Measurements from ENCODE around the gene CDC42EP5.

The CDC42EP5 gene

GRCh38 chr19:54424660-54425381, 48.3 kb downstream of the CDC42EP5 start:
- no peak for DNase-seq

- no peak for DNase-seq
These were observed 48.9 kb downstream of the CDC42EP5 start for GRCh38 chr19:54424201-54424600.

DNA sequence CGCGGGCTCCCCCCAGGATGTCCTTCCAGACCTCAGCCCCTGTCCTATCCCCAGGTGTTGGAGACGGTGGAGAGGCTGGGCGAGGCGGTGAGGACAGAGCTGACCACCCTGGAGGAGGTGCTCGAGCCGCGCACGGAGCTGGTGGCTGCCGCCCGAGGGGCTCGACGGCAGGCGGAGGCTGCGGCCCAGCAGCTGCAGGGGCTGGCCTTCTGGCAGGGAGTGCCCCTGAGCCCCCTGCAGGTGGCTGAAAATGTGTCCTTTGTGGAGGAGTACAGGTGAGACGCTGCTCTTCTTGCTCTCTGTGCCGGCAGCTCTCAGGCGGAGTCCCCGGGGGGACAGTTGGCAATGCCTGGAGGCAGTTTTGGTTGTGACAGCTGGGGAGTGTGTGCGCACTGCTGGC, 51.0 kb downstream of the CDC42EP5 start:
- DNase-seq, result no peak

GRCh38 chr19:54421521-54421920, 51.6 kb downstream of the CDC42EP5 start:
- no peak for DNase-seq

GRCh38 chr19:54421169-54421516, 52.0 kb downstream of the CDC42EP5 start:
- no peak for DNase-seq

DNA sequence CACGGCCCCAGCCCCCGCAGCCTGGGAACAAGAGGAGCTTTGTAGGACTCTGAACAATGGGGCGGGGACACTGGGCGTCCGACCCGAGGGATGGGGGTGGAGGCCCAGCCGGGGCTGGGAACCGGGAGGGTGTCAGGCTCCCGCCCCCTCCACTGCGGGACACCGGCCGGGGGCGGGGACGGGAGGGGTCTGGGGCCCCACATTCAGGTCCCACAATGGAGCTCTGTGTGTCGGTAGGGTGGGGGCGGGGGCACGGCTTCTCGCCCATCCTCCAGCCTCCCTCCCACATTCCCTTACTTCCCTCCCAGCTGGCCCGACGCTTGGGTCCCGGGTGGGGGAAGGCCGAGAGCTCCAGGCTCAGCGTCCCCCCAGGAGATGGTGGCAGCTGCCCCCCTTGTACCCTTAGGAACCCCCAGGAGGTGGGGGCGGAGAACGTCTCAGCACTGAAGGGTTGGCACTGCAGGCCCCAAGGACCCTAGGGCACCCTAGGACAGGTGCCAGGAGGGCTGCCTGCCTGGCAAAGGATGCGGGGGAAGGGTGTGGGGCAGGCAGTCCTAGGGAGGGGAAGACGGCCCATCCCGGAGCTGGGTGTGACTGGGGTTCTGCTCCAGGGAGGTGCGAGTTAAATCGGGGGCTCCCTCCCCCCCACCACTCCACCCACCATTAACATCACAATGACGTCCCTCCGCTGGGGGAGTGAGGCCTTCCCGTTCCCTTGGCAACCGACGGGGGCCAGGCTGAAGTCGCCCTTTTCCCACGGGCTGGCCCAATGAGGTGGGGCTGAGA, 52.5 kb downstream of the CDC42EP5 start:
- no peak for DNase-seq

DNA sequence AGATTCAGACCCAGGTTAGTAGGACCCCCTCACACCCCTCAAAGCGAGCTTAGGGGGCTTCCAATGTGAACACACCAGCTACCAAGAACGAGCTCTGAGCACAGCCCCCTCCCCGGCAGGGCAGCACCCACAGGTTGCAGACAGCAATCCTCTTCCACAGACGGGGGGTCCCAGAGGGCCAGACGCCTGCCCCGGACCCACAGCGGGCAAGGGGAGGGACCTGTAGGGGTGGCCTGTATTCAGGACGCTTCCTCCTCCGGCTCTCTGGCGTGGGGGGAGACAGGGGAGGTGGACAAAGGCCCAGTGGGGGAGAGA, 53.1 kb downstream of the CDC42EP5 start:
- DNase-seq, result no peak

DNA sequence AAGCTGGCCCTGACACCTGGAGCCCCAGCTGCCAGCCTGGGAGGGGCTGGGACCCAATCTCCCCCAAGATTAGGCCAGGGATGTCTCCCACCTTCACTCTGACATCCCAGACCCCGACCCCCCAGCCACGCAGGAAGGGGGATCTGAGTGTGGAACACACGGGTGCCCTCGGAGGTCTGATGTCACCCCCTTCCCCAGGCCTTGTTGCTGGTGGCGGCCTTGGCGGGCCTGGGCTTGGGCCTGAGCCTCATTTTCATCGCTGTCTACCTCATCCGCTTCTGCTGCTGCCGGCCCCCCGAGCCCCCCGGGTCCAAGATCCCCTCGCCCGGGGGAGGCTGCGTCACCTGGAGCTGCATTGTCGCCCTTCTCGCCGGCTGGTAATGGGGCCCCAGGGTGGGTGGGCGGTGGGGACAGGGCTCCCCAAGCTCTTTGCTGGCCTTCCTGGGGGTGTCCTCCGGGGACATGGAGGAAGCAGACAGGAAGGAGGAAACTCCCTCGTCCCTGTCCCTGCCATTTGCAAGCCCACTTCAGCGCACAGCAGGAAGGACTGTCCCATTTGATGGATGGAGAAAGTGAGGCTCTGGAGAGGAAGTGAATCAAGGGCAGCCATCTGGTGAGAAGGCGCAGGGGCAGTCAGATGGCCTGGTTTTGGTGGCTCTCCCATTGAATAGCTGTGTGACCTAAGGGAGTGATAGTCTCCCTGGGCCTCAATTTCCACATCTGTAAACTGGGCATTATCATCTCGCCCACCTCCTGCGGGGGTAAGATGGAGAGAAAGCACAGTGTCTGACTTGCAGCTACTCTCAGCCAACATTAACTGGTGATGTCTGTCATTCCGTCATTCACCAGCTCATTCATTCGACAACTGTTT, 53.9 kb downstream of the CDC42EP5 start:
- DNase-seq, result no peak

DNA sequence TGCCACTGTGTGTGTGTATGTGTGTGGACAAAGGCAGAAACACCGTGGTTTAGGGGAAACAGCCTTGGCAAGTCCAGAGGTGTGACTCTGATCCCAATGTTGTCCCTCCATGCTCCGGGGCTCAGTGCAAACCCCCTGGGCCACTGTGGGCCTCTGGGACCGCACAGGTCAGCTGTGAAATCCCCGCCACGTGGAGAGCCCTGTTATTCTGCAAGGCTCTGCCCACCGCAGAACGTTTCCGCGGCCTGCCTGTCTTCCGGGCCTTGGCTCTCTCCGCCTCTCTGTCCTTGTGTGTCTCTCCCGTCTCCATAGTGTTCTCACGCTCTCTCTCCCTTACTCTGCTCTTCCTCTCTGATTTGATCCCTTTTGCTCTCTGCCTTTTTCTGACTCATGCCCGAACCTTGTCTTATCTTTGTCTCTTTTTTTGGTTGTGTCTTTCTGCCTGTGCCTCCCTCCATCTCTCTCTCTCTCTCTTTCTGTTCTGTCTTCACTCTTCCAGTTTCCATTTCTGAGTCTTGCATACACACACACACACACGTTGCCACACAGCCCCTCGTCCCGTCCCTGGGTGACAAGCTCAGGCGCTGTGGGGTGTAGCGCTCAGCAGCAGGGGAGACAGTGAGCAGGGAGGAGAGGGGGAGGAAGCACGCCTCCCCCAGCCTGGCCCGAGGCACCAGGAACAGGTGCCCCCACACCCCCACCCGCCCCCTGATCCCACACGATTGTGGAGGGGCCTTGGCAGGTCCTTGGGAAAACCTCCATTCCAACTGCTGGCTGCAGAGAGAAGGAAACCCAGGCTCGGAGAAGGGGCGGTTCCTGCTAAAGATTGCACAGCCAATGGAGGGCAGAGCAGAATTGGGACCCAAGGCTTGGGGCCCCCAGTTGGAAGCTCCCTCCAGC, 54.8 kb downstream of the CDC42EP5 start:
- no peak for DNase-seq

DNA sequence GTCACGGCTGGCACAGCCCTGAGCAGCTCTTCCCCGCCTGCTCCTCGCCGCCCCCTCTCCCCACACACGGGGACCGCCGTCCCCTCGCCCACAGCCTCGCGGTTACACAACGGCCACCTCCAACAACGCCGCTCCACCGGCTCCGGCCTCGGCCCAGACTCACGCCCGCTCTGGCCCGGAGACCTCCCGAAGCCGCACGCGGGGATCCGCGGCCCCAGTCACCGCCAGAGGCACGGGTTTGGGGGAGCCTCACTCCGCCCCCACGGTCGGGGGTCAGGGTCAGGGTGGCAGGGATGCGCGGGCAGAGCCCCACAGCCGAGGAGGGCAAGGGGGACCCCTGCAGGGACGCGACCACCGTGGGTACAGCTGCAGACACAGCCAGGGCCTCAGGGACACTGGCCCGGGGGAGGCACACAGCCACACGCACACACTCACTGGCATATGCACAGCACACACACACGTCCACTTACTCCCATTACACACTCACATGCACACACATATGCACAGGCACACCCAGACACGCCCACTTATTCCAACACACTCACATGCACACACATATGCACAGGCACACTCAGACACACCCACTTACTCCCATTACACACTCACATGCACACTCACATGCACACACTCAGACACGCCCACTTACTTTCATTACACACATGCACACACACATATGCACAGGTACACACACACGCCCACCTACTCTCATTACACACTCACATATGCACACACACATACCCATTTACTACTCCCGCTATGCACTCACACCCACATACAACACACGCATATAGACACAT, 56.2 kb downstream of the CDC42EP5 start:
- DNase-seq, result no peak

GRCh38 chr19:54415901-54416673, 57.0 kb downstream of the CDC42EP5 start:
- DNase-seq, result no peak

- no peak for DNase-seq
These were observed 57.7 kb downstream of the CDC42EP5 start, which contains the start of gene TTYH1 for GRCh38 chr19:54415208-54415900. Gene TTYH1 (plus strand): TSS chr19:54415464. CDS start chr19:54415553, 89 bp downstream.
